ENCODE measurements around the gene SMARCAL1. TPM values are rescaled to one million over a fixed set of nuclear protein-coding genes. Genes with fewer than 3 reads are reported as not detected.
"Not testable (repeated sequence)": the region's sequence is repeated elsewhere in the genome, so short reads cannot be mapped to it uniquely, and the experiment has no call there.

SMARCAL1 gene
- total RNA-seq, 2 experiments from 2014 or later, result 20.8 to 25.2 TPM

DNA sequence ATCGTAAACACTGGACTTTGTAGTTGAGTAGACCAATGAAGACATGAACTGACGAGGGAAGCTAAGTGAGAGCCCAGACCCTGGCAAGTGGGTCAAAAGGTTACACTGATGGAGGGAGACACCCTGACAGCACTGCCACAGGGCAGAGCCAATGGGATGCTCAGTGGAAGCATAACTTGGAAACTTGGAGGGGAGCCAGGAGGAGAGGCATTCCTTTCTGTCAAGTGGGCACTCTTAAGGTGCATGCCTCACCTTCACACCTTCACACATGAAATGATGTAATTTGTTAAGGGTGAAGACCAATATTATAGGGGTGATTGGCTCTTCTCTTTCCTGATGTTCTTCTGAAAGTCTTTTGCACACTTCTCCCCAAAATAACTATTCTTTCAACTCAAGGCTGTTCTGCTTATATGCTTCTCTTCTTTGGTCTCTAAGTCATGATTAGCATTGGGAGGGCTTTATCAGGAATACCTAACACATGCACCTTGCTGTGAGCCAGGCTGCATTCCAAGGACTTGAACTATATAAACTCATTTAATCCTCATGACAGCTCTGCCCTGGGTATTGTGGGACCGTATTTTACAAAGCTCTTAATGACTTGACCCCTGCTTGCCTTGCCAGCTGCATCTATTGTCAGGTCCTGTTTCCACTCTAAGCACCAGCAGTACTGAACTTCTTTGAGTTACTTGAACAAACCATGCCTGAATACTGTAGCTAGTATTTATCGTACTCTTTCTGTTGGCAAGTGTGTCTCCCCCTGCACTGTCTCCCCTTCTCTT, 105.4 kb downstream of the SMARCAL1 start:
- ChIA-PET CTCF (interaction anchor here (1.0 to 8.1 kb wide), 6 partner anchors 9 to 168 kb away, joined by 3 to 171 read pairs (median 4); no protein-coding TSS in a partner anchor), POLR2A (interaction anchor here (0.5 kb wide), 1 partner anchor 26 kb away, joined by 3 read pairs; no protein-coding TSS in a partner anchor)
- Mint-ChIP-seq H3K27ac (no peak overlapping the region), H3K9me3 (no peaks in the 10 kb centered on the region), H3K4me1 (ENCODE audit: low read depth) (no peaks in the 10 kb centered on the region), H3K27me3 (no peaks in the 10 kb centered on the region), H3K36me3 (peaks cover 13% of the 10 kb centered on the region), H3K4me3 (no peak overlapping the region)
- DNase-seq, result no peak
- intact Hi-C loops (cut with micrococcal nuclease), result no loop called here

DNA sequence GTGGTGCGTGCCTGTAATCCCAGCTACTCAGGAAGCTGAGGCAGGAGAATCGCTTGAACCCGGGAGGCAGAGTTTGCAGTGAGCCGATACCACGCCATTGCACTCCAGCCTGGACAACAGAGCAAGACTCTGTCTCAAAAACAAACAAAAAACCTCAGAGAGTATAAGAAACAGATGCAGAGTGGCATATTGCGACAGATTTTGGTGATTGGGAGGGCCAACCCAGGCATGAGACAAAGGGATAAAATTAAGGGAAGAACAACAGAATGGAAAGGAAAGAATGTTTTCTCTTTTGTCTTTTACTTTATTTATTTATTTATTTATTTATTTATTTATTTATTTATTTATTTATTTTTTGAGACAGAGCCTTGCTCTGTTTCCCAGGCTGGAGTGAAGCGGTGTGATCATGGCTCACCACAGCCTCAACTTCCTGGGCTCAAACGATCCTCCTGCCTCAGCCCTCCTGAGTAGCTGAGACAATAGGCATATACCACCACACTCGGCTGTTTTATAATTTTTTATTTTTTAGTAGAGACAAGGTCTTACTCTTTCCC, 106.4 kb downstream of the SMARCAL1 start:
- ChIA-PET CTCF (interaction anchor here (0.7 to 8.1 kb wide), 10 partner anchors 8 to 848 kb away, joined by 3 to 171 read pairs (median 4); no protein-coding TSS in a partner anchor), POLR2A (interaction anchor here (0.6 kb wide), 1 partner anchor 20 kb away, joined by 3 read pairs; the partner anchor contains the start of gene RPL37A)
- intact Hi-C loops (cut with micrococcal nuclease), result loop anchor here (1.0 kb wide), 1 partner anchor 148 kb away; no protein-coding TSS in a partner anchor
- H3K4me3 Mint-ChIP-seq; H3K4me1 Mint-ChIP-seq (ENCODE audit: low read depth); DNase-seq; H3K27me3 Mint-ChIP-seq; H3K27ac Mint-ChIP-seq; H3K9me3 Mint-ChIP-seq: not testable (repeated sequence)
- H3K36me3 Mint-ChIP-seq, result peaks cover 14% of the 10 kb centered on the region

DNA sequence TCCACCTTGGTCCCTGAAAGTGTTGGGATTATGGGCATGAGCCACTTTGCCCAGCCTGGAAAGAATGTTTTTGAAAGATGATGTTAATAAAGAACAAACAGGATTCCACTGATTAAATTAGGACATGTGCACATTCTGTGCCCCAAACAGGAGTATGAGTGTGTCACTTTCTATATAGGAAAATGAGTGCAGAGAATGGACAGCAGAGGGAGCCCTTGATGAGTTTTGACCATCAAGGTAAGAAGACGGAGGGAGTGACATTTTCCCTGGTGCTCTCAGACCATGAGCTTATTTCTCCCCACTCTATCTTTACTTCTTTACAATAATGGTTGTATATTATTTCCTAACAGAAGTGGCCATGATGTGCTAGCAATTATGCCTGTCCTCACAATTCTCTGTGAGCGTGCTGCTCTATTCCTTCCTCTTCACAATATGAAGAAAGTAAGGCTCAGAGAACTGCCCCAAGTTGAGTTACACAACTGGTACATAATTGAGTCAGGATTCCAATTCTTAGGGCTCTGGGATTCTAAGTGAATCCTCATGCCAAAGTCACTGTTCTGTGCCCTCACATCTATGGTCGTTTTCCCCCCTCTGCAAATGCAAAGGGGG, 107.0 kb downstream of the SMARCAL1 start:
- peak; percentile 42 for DNase-seq
- ChIA-PET POLR2A (interaction anchor here (0.6 to 0.9 kb wide), 2 partner anchors 12 to 21 kb away, joined by 3 to 4 read pairs; partner anchors contain the start of gene RPL37A), CTCF (interaction anchor here (0.7 to 8.1 kb wide), 12 partner anchors 9 to 1194 kb away, joined by 3 to 171 read pairs (median 4); partner anchors contain the start of gene RPL37A)
- peaks cover 16% of the 10 kb centered on the region for H3K36me3 Mint-ChIP-seq
- no peak overlapping the region for H3K27ac Mint-ChIP-seq
- H3K4me1 Mint-ChIP-seq (ENCODE audit: low read depth), result no peaks in the 10 kb centered on the region
- intact Hi-C loops (cut with micrococcal nuclease), result loop anchor here (1.0 kb wide), 1 partner anchor 147 kb away; no protein-coding TSS in a partner anchor
- no peaks in the 10 kb centered on the region for H3K27me3 Mint-ChIP-seq
- no peak overlapping the region for H3K4me3 Mint-ChIP-seq
- no peaks in the 10 kb centered on the region for H3K9me3 Mint-ChIP-seq

- ChIA-PET POLR2A (interaction anchor here (0.9 kb wide), 1 partner anchor 13 kb away, joined by 4 read pairs; no protein-coding TSS in a partner anchor), CTCF (interaction anchor here (0.6 to 8.1 kb wide), 8 partner anchors 10 to 1195 kb away, joined by 3 to 171 read pairs (median 4); partner anchors contain the start of gene RPL37A)
- DNase-seq, result no peak
- Mint-ChIP-seq H3K9me3 (no peaks in the 10 kb centered on the region), H3K4me3 (no peak overlapping the region), H3K4me1 (ENCODE audit: low read depth) (no peaks in the 10 kb centered on the region), H3K27ac (no peak overlapping the region), H3K36me3 (peaks cover 16% of the 10 kb centered on the region), H3K27me3 (no peaks in the 10 kb centered on the region)
- intact Hi-C loops (cut with micrococcal nuclease), result no loop called here
Measured at GRCh38 chr2:216520112-216520511, 107.8 kb downstream of the SMARCAL1 start.

DNA sequence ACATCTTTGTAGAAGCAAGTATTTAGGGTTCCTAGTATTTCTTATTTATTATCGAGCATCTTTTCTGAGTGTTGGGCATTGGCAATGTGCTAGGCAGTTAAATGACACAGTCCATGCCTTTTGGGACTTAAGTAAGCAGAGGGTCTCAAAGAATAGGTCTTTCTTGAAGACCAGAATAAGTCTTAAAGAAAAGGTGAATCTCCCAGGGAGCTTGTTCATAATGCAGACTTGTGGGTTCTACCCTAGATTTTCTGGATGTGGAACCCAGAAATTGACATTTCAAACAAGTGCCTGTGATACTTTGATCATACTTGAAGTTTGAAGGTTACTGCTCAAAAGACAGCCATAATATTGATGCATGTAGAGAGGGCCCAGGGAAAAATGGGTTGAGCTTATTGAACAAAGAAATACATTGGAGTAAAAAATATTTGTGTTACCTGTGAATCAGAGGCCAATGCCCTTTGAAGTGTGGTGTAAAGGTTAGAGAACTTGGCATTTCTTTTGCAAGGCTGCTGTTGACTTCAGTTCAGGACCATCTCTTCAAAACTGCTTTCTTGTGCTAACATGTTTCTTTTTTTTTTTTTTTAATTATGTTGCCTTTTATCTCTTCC, 110.7 kb downstream of the SMARCAL1 start:
- POLR2A ChIA-PET, result no interaction called here
- peaks cover 16% of the 10 kb centered on the region for H3K36me3 Mint-ChIP-seq
- intact Hi-C loops (cut with micrococcal nuclease), result no loop called here
- DNase-seq, result no peak
- no peak overlapping the region for H3K4me3 Mint-ChIP-seq
- CTCF ChIA-PET, result no interaction called here
- no peaks in the 10 kb centered on the region for H3K27me3 Mint-ChIP-seq
- no peaks in the 10 kb centered on the region for H3K9me3 Mint-ChIP-seq
- no peak overlapping the region for H3K27ac Mint-ChIP-seq
- H3K4me1 Mint-ChIP-seq (ENCODE audit: low read depth), result no peaks in the 10 kb centered on the region

GRCh38 chr2:216525972-216526371, 113.7 kb downstream of the SMARCAL1 start:
- H3K27ac Mint-ChIP-seq, result no peak overlapping the region
- no peaks in the 10 kb centered on the region for H3K4me1 Mint-ChIP-seq (ENCODE audit: low read depth)
- intact Hi-C loops (cut with micrococcal nuclease), result no loop called here
- H3K4me3 Mint-ChIP-seq, result no peak overlapping the region
- ChIA-PET POLR2A (no interaction called here), CTCF (interaction anchor here (1.3 kb wide), 1 partner anchor 145 kb away, joined by 3 read pairs; no protein-coding TSS in a partner anchor)
- no peaks in the 10 kb centered on the region for H3K9me3 Mint-ChIP-seq
- DNase-seq, result no peak
- H3K27me3 Mint-ChIP-seq, result no peaks in the 10 kb centered on the region
- peaks cover 7% of the 10 kb centered on the region for H3K36me3 Mint-ChIP-seq

DNA sequence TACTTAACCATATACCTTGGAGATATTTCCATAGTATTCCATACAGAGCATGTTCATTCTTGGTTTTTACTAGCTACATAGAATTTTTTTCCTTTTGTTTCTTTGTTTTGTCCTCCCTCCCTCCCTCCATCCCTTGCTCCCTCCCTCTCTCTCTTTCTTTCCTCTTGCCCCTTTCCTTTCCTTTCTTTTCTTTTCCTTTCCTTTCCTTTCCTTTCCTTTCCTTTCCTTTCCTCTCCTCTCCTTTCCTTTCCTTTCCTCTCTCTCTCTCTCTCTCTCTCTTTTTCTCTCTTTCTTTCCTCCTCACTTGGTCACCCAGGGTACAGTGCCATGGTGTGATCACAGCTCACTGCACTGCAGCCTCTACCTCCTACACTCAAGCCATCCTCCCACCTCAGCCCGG, 114.7 kb downstream of the SMARCAL1 start:
- CTCF ChIA-PET, result interaction anchor here (1.0 kb wide), 1 partner anchor 9 kb away, joined by 5 read pairs; no protein-coding TSS in a partner anchor
- H3K9me3 Mint-ChIP-seq, result no peaks in the 10 kb centered on the region
- POLR2A ChIA-PET, result no interaction called here

GRCh38 chr2:216527600-216527999, 115.3 kb downstream of the SMARCAL1 start:
- POLR2A ChIA-PET, result no interaction called here
- Mint-ChIP-seq H3K27me3 (no peaks in the 10 kb centered on the region), H3K27ac (no peak overlapping the region), H3K36me3 (peaks cover 4% of the 10 kb centered on the region), H3K9me3 (no peaks in the 10 kb centered on the region), H3K4me1 (ENCODE audit: low read depth) (no peaks in the 10 kb centered on the region), H3K4me3 (no peak overlapping the region)
- intact Hi-C loops (cut with micrococcal nuclease), result no loop called here
- DNase-seq, result no peak
- CTCF ChIA-PET, result interaction anchor here (1.0 kb wide), 1 partner anchor 10 kb away, joined by 5 read pairs; no protein-coding TSS in a partner anchor

More for the DNA sequence above, 114.7 kb downstream of the SMARCAL1 start:
- H3K27me3 Mint-ChIP-seq, result no peaks in the 10 kb centered on the region
- H3K27ac Mint-ChIP-seq, result no peak overlapping the region
- no peaks in the 10 kb centered on the region for H3K4me1 Mint-ChIP-seq (ENCODE audit: low read depth)
- DNase-seq, result no peak
- peaks cover 4% of the 10 kb centered on the region for H3K36me3 Mint-ChIP-seq
- H3K4me3 Mint-ChIP-seq, result no peak overlapping the region
- intact Hi-C loops (cut with micrococcal nuclease), result no loop called here

DNA sequence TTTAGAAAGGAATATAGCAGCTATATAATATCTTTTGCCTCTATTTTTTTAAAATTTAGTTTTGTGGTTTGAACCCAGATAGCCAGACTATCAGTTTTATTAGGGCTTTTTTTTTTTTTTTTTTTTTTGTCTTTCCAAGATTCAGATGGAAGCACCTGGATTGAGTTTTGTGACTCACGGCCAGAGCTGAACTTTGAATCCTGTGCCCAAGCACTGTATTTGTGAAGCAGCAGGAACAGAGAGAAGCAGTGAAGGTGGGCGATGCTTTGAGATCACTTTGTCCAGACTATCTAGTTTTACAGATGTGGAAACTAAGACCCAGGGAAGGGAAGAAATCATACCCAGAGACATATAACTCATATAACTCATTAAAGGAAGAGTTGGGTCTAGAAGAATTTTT, 120.3 kb downstream of the SMARCAL1 start:
- H3K4me3 Mint-ChIP-seq, result no peak overlapping the region
- H3K9me3 Mint-ChIP-seq, result no peaks in the 10 kb centered on the region

More for the DNA sequence above, 120.3 kb downstream of the SMARCAL1 start:
- Mint-ChIP-seq H3K4me1 (ENCODE audit: low read depth) (peaks cover 5% of the 10 kb centered on the region), H3K36me3 (no peaks in the 10 kb centered on the region), H3K27me3 (no peaks in the 10 kb centered on the region), H3K27ac (no peak overlapping the region)
- CTCF ChIA-PET, result interaction anchor here (1.0 kb wide), 1 partner anchor 423 kb away, joined by 3 read pairs; no protein-coding TSS in a partner anchor
- POLR2A ChIA-PET, result no interaction called here
- intact Hi-C loops (cut with micrococcal nuclease), result no loop called here
- no peak for DNase-seq
